Stimulated activated CD4-positive, alpha-beta T cell treated with anti-CD3 and anti-CD28 coated beads, Interleukin-12 subunit alpha, Interleukin-12 subunit beta, amount 100 ng/mL, for 4 hours (primary cell): ENCODE measurements around the gene RNPEPL1.
"Not testable (repeated sequence)": the region's sequence is repeated elsewhere in the genome, so short reads cannot be mapped to it uniquely, and the experiment has no call there.

Source experiments
- DNase-seq: peaks from one replicate; pipeline ENCODE4 v3.0.0-alpha.2; 2020

The RNPEPL1 gene

GRCh38 chr2:240539906-240540305, 28.4 kb upstream of the RNPEPL1 start:
- DNase-seq, result no peak

- no peak for DNase-seq
These were observed 17.0 kb upstream of the RNPEPL1 start for GRCh38 chr2:240551288-240551687.

- DNase-seq, result no peak
These were observed 16.5 kb upstream of the RNPEPL1 start for GRCh38 chr2:240551811-240552210.

GRCh38 chr2:240553956-240554480, 14.3 kb upstream of the RNPEPL1 start:
- DNase-seq, result no peak

- DNase-seq, result no peak
These were observed 13.4 kb upstream of the RNPEPL1 start for GRCh38 chr2:240554767-240555493.

- DNase-seq, result no peak
These were observed 12.6 kb upstream of the RNPEPL1 start for GRCh38 chr2:240555541-240556250.

GRCh38 chr2:240556553-240557100, 11.7 kb upstream of the RNPEPL1 start:
- peak; percentile 63 for DNase-seq

GRCh38 chr2:240557101-240557751, 11.1 kb upstream of the RNPEPL1 start:
- DNase-seq, result no peak

- peak; percentile 68 for DNase-seq
These were observed 10.5 kb upstream of the RNPEPL1 start, which contains the start of gene ANKMY1 for GRCh38 chr2:240557808-240558207. Gene ANKMY1 (minus strand): TSS chr2:240557988. CDS start chr2:240557335, 653 bp downstream.

GRCh38 chr2:240558236-240558761, 10.0 kb upstream of the RNPEPL1 start:
- DNase-seq, result no peak

- no peak for DNase-seq
These were observed 9.0 kb upstream of the RNPEPL1 start for GRCh38 chr2:240559286-240559685.

GRCh38 chr2:240560084-240560479, 8.2 kb upstream of the RNPEPL1 start, which contains the start of gene DUSP28:
Gene DUSP28 (plus strand): TSS chr2:240560357. CDS start chr2:240560685, 328 bp downstream.
- peak; percentile 89 for DNase-seq

GRCh38 chr2:240560480-240561324, 7.6 kb upstream of the RNPEPL1 start:
- DNase-seq, result peak; percentile 100

GRCh38 chr2:240561325-240561971, 6.8 kb upstream of the RNPEPL1 start:
- DNase-seq, result no peak

GRCh38 chr2:240563231-240563630, 5.1 kb upstream of the RNPEPL1 start:
- DNase-seq, result not testable (repeated sequence)

GRCh38 chr2:240563951-240564560, 4.2 kb upstream of the RNPEPL1 start:
- DNase-seq, result no peak

- no peak for DNase-seq
These were observed 3.5 kb upstream of the RNPEPL1 start for GRCh38 chr2:240564561-240565332.

- DNase-seq, result peak; percentile 78
These were observed 2.7 kb upstream of the RNPEPL1 start for GRCh38 chr2:240565333-240566202.
